Hippocampal formation (tissue), 2 donors: ENCODE measurements around the gene SEC23IP.

Experiments
- DNase-seq, 2 donors: peaks; one replicate each; lab custom pipeline; 2025; lab: John Stamatoyannopoulos, UW

The SEC23IP gene

DNA sequence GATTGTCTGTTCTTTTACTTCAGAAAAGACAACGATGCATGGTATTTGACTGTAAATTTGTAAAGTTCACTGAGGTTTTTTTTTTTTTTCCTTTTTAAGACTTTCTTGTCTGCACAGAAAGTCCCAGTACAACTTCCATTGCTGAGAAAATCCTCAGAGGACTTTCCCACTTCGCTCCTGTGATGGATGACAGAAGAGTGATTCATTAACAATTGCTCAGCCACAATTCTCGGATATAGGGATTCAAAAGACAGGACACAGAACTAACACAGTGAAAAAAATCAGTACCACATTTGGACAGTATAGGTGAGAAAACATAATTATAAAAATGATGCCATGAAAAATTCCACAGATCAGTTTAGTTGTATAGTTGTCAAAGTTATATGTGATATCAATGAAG lies 48.0 kb downstream of the SEC23IP start:
- no peak for DNase-seq

DNA sequence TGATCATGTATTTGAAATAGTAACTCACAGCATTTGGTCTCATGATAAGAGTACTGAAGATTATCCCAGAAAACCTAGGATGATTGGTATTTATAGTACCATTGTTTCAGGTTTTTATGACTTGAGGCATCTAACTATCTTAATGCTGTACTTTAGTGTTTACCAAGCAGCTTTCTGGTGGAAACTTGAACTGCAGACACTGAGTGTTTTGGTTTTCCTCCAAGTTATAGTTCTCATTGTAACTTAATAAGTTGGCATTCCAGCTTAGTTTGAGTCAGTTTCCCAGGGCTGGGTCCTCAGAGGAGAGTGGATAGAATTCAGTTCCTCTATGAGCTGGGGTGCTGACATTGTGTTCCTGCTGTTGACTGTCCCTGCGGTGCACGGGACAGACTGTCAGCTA lies 50.4 kb downstream of the SEC23IP start:
- no peak for DNase-seq

DNA sequence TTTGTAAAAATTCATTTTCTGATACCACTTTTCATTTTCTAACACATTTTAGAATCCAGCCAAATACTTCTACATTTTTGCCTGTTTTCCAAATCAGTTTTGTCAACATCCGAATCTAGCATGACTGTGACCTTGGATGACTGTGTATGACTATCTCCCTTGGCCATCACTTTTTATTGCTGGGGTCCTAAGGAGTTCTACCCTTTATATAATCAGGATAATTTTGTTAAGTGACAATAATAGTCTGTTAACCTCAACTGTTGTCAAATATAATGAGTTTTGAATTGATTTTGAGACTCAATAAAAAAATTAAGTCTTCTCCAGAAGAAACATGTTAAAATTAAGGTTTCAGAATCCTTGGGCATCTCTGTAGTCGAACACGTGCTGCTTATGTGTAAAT lies 53.3 kb downstream of the SEC23IP start:
- no peak for DNase-seq

DNA sequence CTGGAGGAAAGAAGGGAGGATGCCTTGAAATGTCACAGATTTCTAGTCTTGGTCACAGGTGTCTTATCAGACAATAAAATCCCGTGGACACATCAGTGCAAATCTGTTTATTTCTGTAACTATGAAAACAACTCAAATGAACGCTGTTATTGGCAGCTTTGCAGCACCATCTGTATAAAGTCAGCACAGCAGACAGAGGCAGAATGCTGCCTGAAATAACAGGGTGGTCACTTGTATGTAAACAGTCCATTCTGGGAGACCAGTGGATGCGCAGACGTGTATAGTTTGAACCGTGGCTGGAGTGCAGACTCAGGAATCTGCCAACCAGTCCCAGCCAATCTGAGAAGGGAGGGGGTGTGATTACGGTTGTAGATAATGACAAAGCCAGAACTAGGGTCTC lies 54.8 kb downstream of the SEC23IP start:
- no peak for DNase-seq

DNA sequence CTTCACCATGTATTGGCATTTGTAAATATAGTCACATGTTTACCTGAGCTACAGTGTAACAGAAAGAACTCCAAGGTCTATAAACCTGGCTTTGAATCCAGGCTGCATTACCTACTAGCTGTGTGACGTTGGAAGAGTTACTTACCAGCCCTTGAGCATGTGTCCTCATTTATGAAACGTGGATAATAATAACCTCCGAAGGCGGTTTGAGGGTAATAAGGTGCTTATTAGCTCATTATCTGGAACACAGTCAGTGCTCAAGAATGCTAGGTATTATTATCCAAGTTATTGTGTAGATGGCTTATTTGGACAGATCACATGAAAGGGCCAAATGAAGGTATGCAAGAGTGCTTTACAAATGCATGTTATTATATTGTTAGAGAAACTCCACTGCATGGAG lies 64.9 kb downstream of the SEC23IP start:
- DNase-seq: no peak

DNA sequence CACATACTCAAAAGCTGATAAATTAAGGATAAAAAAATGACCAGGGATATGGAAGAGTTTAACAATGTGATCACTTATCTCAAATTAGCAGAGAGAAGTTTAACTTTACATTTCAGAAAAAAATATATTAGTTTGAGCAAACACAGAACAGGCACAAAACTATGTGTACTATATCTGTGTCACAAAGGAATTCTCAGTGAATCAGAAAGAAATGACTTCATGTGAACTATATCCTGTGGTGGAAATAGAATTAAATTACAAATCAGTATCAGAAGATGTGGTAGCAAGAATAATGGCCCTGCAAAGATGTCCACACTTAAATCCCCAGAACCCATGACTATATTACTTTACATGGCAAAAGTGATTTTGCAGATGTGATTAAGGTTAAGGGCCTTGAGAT lies 70.3 kb downstream of the SEC23IP start:
- DNase-seq: no peak

DNA sequence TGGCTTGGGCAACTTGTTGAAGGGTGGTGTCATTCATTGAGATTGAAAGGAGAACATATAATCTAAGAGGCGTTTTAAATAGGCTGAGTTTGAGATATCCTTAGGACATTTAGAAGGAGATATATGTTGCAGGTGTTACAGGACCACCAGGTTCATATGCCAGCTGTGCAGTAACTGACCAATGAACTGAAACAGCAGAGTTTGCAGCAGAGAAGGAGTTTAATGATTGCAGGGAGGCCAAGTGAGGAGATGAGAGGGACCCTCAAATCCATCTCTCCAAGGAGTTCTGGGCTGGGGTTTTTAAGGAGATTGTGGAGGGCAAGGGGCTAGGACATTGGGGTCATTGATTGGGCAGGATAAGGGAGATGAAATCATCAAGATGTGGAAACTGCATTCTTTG lies 74.5 kb downstream of the SEC23IP start:
- no peak for DNase-seq

DNA sequence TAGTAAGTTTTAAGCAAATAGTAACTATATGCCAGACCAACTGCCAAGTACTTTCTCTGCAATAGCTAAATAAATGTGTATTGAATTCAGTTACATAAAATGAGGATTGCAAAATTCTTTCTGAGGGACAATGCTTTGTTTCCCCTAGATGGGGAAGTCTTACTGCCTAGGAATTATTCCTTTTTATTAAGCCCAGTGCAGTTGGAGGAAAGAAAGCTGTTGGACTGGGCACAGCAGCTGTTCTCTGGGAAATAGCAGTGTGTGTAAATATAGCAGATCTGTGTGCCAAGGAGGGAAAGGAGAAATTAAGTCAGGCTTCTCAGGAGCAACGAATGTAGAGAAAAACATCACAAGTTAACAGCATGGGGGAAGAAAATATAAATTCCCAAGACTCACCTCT lies 77.1 kb downstream of the SEC23IP start:
- DNase-seq: no peak

DNA sequence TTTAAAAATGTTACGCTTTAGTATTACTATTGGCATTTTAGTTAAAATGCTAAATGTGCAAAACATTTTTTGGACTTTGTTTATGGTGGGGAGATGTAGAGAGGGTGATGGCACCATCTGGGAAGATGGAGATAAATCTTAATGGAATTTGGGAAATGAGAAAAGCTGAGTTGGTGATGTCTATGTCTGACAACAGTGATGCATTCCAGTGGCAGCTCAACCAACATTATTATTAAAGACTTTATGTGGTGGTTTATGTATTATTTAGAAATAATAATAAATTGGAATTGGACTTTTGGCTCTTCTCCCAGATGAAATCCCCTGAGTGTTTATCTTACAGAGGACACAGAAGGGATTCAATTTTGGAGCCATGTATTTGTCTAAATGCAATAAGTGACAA lies 77.6 kb downstream of the SEC23IP start:
- no peak for DNase-seq

DNA sequence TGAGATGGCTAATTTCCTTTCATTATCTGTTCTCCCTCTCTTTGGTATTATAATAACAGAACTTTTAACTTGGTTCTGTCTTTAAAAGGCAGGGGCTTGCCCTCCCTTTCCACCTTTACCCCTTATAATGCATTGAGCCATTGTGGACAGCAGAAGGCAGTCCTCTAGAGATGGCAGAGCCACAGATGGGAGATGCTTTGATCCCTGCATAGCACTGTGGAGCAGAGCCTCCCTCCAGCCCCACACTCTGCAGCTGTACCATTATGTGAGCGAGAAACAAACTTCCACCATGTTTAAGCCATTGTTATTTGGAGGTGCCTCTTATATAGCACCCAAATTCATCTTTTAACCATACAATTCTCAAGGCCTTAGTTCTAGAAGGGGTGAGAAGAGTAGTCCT lies 78.4 kb downstream of the SEC23IP start:
- DNase-seq: no peak

DNA sequence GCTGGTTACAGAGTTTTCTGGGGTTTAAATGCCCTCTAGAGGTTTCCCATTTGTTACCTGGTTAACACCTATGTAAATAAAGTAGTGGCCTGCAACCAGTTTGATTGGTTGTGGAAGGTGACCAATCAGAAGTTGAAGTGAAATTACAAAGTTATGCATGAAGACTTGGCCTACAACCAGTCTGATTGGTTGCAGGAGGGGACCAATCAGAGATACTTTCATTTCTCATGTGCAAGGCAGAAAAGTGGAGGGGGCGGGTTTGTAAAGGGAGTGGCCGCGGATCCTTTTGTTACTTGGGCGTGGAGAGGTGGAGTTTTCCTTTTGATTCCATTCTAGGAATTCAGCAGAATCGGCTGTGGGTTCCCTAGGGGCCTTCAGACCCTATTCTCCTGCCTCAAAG lies 80.8 kb downstream of the SEC23IP start:
- no peak for DNase-seq

DNA sequence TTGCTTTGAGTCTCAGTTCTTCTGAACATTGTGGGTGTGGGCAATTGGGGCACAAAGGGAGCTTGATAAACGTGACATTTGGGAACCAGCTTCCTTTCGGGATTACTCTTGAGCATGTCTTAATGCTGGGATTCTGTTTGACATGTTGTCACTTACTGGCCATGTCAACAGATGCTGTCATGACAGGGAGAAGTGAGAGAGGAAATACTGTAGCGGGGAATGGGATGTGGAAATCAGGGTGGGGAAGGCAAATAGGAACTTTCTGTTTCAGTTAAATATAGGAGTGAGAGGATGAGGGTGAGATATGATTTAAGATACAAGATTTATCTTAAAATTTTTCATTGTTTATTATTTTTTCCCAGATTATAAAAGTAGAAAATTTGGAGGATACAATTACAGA lies 83.9 kb downstream of the SEC23IP start:
- DNase-seq: no peak

DNA sequence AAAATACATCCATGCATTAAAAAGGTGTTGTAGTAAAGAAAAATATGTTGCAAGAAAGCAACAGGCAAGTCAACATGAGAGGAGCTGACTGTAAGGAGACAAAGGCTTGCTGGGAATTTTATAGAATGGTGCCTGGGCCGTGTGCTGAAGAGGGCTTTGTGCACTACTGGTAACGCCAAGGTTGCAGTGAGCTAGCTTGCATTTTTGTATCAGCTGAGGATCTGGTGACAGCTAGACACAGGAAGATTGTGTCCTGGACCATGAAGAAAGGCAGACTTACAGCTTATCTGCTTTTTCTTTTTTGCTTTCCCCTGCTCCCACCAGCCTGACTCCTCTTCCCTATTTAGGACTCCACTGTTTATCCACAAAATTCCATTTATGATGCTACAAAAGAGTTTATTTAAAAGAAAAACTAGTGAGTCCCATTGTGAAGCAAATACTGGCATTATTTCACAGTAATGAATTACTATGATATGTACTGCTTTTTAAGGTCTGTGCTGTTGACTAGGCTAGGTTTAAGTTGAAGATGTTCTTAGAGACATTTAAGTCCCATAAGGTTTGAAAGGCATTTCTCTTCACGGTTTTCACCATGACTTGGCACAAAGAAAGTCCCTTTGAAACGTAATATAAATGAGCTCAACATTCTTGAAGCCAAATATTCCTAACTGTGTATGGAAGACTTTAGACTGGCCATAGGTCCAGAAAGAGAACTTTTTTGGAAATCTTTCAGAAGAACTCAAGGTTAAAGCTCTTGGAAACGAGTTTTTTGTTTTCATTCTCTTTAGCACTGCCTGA lies 88.6 kb downstream of the SEC23IP start:
- no peak for DNase-seq

DNA sequence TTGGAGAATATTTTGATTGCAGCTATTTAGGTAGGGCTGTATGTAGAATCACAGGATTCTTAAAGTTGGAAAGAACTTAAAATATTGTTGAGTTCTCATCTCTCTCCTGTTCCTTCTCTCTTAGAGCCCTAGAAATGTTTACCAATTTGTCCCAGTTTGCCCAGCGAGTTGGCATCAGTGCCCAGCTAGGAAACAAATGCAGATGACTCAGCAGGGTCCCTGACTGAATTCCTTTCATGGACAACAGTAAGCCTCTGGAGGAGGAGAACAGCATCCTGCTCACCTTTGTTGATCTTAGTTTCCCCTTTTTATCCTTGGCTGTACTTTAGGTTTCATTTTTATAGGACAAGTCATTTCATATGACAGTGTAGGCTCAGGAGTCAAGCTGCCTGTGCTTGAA lies 89.3 kb downstream of the SEC23IP start:
- no peak for DNase-seq

DNA sequence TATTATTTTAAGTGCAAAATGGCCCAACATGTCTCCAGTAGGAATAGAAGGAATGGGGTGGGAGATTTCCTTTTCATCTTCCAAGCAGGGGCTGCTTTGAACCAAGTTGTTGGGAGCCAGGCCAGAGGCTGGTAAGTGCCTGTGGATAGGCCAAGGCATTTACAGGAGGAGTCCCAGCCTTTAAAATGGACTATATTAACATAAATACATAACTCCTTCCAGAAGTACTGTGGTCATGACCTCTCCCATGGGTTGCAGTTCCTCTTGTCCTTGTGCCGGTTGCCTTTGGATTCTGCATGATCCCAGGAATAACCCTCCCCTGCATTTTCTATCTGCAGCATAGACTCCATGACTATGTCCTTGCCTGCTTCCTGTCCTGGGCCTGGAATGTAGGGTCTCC lies 95.8 kb downstream of the SEC23IP start:
- DNase-seq: no peak

DNA sequence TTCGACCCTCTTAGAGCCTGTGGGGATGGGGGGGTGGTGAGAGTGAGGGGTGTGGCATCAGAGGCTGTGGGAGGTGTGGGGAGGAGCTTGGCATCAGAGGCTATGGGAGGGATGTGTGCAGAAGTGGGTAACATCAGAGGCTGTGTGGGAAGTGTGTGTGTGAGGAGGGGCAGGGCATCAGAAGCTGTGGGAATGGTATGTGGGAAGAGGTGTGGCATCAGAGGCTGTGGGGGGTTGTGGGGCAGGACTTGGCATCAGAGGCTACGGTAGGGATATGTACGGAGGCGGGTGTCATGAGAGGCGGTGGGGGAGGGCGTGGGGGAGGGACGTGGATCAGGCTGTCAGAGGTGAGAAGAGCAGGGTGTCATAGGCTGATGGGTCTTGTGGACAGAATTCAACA lies 97.4 kb downstream of the SEC23IP start:
- no peak for DNase-seq

DNA sequence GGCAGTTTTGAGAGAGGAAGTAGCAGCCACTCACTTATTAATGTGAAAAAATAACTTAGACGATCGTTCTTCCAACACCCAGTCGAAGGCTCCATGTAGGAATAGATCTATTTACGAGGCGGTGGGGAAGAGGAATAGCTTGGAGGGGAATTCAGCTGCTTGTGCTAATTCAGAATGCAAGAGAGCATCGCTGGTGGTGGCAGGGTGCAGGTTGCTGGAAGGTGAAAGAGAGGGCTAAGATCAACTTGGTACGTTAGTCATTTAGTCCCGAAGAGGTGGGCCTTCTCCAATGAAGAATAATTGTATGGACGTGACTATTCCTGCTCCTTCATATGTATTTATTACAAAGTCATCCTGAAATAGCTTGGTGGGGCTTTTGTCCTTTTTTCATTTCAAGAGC lies 98.5 kb downstream of the SEC23IP start:
- no peak for DNase-seq

DNA sequence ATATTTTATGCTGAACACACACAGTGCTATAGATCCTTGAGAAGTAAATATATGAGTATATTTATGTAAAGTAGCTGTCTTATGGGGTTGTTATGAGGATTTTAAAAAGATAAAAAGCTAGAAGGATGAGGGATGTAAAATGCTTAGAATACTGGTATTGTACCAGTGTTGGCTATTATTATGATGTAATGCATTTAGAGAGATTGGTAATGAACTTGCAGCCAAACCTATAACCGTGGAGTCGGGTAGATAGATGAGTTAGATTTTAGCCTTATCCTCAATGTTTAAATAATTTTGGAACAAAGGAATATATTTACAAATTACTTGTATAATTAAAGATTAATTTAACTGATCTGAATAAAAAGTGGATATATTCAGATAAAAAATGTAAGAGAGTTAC lies 99.3 kb downstream of the SEC23IP start:
- DNase-seq: no peak
